Measurements from ENCODE around the gene GRAMD1B. TPM values are rescaled to one million over a fixed set of nuclear protein-coding genes. Genes with fewer than 3 reads are reported as not detected.

Gene GRAMD1B
- polyA plus RNA-seq, 12 donors = 5.4 to 19.4 (median 9.0) TPM; not detected in 1

DNA sequence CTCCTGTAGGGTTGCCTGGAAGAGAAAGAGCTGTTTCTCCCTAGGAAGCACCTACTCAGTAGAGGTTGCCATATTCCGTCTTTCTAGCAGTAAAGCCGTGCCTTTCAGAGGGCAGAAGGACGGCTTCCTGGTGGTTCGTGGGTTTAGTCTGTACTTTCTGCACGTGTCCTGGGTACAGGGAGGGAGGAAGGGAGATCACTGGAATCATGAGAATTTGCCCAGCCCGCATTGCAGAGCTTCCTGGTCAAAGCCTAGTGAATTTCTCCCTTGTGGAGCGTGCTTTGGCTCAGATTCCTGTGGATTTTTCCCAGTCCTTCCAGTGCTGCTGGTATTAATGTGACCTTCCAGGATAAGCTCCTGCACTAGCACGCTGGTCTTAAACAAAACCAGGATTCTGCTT lies 44.9 kb downstream of the GRAMD1B start:
- no peak for DNase-seq

DNA sequence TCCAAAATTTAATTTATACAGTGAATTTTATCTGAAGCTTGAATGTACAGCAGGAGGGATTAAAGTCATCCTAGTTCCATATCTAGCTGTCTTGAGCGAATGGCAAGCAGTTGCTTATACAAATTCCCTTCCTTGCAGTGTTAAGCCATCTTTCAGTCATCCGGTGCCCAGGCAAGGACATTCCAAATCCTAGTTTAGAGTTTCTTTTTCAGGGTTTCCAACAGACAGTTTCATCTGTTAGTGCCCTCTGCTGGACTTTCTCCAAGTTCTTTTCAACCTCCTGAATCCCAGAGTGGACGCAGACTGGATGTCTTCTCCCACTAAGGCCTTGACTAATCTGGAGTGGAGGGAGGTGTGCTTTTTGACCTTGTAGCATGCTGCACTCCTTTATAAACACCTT lies 45.4 kb downstream of the GRAMD1B start:
- no peak for DNase-seq

DNA sequence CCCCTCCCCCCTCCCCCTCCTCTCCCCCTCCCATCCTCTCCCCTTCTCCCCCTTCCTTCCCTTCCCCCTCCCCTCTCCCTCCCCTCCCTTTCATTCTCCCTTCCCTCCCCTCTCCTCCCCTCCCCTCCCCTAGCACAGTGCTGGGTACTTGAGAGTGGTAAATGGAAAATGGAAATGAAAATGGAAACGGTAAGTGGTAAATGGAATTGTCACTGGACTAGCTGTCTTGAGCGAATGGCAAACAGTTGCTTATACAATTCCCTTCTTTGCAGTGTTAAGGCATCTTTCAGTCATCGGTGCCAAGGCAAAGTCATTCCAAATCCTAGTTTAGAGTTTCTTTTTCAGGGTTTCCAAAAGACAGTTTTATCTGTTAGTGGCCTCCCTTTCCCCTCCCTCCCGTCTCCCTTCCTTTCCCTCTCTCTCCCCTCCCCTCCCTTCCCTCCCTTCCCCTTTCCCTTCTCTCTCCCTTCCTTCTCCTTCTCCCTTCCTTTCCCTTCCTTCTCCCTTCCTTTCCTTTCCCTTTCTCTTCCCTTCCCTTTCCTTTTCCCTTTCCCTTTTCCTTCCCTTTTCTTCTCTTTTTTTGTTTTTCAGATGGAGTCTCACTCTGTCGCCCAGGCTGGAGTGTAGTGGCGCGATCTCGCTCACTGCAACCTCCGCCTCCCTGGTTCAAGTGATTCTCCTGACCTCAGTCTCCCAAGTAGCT lies 47.3 kb downstream of the GRAMD1B start:
- no peak for DNase-seq

DNA sequence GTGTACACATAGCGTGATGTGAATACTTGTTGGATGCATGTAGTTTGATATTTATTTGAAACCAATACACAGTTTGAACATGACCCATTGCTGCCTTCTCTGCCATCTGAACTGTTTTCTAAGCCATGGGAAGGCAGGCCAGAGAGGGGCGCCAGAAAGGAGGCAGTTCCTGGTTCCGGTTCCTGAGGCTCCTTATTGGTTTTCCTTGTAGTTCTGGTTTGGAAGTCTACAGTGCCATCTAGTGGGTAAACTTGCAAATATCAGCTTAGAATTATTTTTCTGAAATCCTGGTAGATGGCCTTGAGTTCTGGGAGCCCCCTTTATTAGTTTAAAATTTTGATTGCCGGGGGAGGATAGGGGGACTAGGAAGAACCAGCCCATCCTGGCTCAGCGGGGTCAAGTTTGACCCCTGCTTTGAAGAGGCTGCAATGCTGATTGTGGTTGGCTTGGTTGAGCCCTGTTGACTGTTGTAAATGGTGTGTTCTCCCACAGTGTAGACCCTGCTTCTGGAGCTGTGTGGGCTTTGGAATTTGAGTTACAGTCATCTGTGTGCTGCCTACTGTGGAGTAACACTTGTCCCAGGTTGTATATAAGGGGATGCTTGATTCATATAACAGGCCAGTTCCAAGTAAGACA lies 48.4 kb downstream of the GRAMD1B start:
- DNase-seq = peak; percentile 70

GRCh38 chr11:123479048-123479837 lies 49.2 kb downstream of the GRAMD1B start:
- no peak for DNase-seq

DNA sequence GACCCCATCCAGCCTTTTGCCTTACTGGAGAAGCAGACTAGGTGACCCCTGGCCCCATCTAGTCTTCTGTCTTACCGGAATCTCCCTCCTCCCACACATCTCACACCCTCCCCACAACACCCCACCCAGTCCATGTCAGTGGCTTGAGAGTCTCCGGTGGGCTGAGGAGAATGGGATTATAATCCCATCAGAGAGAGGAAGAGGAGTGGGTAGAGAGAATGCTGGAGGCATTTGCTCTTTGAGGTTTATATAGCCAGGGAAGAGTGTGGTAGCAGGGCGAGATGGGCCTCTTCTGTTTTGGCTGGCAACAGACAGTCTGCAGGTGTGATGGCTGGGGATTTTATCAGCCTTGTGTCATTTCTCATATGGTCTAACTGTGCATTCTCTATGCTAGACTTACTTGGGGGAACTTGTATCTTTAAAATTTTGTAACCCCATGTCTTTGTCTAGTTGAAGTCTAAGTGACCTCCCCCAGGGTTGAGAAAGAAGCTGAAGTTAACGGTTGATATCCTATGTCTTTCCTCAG lies 50.3 kb downstream of the GRAMD1B start:
- DNase-seq = no peak

- DNase-seq = no peak
These were observed 50.8 kb downstream of the GRAMD1B start for GRCh38 chr11:123480882-123481281.

DNA sequence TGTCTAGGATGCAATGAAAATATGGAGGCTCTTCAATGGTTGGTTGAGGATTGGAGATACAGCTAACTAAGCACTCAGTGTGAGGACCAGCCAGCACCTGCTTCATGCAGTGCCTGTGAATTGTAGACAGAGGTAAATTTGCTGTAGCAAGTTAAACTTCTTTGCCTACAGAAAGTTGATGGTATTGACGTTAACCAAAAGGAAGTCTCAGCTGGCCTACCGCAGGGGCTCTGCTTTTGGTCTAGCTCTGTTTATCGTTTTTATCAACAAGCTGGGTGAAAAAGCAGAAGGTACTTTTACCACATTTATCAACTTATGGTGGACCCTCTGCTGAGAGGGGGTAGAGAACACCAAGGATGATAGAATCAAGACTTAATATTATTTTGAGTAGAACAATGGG lies 51.6 kb downstream of the GRAMD1B start:
- DNase-seq = no peak

DNA sequence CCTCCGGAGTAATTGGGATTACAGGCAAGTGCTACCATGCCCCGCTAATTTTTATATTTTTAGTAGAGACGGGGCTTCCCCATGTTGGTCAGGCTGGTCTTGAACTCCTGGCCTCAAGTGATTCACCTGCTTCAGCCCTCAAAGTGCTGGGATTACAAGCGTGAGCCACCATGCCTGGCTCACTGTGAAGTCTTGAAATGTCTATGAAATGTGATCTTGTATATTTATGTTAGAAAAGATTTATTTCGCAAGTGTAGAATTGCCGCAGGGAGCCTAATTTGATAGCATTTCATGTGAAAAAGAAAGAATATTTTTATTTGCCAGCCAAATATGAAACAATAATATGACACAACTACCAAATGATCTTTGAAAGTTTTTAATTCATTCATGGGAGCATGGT lies 52.1 kb downstream of the GRAMD1B start:
- DNase-seq = no peak

DNA sequence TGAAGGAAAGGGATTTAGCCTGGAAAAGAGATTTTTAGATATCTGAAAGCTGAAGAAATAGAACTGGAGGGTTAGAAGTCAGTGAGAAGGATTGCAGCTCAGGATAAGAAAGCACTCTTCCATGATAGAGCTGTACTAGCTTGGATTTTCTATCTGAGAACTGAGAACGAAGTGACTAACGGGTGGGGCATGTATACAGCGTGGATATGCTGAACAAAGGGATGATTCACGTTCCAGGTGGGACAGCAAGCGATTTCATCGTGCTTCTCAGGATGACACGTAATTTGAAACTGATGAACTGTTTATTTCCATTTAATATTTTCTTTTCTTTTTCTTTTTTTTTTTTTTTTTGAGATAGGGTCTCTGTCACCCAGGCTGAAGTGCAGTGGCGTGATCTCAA lies 53.0 kb downstream of the GRAMD1B start:
- DNase-seq = no peak

DNA sequence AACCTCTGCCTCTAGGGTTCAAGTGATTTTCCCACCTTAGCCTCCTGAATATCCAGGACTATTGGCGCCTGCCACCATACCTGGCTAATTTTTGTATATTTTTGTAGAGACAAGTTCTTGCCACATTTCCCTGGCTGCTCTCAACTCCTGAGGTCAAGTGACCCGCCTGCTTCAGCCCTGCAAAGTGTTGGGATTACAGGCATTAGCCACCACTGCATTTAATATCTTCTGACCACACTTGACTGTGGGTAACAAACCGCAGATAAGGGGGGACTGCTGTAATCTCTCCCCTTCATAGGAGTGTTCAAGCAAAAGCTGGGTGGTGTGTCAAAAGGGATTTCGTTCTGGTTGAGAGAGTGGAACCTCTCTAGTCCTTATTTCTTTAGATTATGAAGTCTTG lies 53.4 kb downstream of the GRAMD1B start:
- DNase-seq = no peak

DNA sequence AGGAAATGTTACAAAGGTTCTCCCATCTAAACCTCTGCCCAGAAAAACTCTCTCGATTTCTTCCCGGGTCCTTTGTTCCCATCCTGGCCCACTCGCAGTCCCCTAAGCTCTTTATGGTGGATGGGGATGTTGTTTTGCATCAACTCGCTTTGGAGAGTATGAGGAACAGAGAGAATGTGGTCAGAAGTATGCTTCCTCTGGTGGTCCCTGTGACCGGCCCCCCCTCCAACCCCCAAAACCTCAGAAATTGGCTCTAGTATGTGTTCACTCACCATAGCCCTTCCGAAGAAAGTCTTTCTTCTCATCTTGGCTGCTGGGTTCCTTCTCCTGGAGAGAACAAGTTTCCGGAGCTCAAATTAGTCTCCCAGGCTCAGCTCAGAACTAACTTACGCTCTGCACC lies 54.4 kb downstream of the GRAMD1B start:
- no peak for DNase-seq

DNA sequence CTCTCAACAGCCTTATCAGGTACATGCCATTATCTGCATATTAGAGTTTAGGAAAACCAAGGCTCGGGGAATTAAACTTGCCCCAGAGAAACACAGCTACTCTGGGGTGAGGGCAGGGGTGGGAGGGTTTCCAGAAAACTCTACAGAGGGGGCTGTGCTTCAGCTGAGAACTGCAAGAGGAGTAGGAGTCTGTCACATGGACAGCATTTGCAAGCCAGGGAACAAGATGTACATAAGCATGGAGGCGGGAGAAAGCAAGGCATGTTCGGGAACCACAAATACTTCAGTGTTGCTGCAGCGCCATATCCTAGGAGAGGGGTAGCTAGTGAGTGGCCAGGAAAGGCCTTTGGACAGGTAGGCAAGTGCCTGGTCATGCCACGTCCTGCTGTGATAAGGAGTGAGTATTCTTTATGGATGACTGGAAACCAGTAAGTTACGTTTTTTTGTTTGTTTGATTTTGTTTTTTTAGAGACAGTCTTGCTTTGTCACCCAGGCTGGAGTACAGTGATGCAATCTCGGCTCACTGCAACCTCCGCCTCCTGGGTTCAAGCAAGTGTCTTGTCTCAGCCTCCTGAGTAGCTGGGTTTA lies 57.2 kb downstream of the GRAMD1B start:
- no peak for DNase-seq

DNA sequence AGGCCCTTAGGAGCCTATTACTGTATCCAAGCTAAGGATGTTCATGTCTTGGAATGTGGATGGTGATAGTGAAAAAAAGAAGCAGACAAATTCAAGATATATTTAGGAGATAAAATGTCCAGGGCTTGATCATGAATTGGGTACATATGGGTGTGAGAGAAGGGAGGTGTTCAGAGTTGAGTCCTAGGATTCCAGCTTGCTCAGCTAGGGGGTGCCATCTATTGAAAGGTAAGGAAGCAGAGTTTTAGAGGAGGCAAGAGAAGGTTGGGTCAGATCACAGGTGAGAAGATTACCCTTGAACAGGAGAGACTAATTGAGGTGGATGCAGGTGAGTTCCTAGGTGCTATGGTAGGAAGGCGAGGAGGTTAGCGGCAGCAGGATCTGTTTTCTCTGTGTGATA lies 60.5 kb downstream of the GRAMD1B start:
- no peak for DNase-seq

GRCh38 chr11:123491241-123491640 lies 61.2 kb downstream of the GRAMD1B start:
- DNase-seq = no peak

DNA sequence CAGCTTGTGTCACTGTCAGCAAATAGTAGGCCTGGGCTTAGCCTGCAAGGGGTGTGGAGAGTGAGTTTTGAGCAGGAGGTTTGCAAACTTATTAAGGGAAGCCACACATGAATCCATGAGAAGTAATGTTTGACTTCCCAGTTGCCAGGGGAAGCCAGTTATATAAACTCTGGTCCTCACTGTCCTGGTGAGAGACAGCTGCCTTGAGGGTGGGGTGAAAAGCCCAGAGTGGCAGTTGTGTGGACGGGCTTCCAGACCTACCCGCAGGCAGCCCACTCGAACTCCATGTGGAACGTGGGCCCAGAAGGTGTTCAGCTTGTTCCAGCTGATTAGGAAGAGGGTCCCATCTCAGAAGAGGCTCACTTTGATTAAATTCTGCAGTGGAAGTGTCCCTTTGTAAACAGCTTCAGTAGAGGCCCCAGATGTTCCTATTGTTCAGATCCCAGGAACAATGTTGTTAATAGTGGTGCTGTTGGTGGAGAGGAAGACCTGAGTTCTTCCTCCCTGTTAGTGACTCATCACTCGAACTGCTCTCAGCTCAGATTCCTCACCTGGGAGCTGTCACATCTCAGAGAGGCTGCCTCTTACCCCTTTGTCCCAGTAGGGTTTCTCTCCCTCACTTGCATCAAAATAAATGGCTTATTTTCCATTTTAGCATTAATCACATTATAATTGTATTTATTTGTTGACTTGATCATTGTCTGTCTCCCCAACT lies 63.4 kb downstream of the GRAMD1B start:
- DNase-seq = no peak

- no peak for DNase-seq
These were observed 64.4 kb downstream of the GRAMD1B start for GRCh38 chr11:123494195-123495050.

DNA sequence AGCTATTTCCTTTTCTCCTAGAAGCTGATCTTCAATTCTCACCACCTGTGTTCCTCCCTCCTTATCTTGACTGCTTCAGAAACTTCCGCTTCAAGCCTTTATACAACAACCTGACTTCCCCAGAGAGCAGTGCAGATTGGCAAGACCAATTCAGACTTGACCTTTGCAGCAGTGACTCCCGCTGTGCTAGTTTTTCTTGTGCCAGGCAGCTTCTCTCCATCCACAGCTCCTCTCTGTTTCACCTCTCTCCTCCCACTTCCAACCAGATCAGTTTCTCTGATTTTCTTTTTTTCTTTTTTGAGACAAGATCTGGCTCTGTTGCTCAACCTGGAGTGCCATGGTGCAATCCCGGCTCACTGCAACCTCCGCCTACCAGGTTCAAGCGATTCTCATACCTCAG lies 74.3 kb downstream of the GRAMD1B start:
- no peak for DNase-seq

DNA sequence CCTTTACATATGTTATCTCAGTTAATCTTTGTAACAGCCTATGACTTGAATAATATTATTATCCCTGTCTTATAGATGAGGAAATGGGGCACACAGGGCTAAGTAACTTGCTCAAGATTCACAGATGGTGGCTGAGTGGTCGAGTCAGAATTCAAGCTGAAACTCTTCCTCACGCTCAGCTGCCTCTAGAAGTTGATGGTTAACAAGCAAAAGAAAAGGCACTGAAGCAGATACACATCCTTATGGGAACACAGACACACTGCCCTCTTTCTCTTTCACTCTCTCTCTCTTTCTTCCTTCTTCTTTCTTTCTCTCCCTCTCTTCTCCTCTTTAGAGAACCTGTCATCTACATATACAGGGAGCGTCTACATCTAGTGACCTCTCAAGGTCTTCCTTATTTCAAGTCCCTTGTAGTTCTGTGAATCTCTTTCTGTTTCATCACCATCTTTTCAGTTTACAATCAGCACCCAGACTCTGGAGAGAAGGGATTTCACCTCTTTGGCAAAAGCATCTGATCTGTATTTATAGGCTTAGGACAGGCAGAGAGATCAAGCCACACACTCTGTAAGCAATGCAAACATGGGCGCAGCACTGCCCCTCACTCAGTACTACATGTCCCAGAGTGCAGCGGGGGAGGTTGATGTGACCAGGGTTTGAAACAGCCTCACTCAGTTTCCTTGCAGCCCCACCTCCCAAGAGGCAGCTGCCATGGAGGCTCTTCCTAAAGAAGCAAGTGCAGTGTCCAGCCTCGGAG lies 75.7 kb downstream of the GRAMD1B start:
- DNase-seq = no peak

- DNase-seq = no peak
These were observed 77.0 kb downstream of the GRAMD1B start for GRCh38 chr11:123507043-123507442.

Data from muscle of arm (tissue), 12 donors.